ENCODE measurements around the gene USP31.
A peak's percentile ranks its signal among the peaks of the same experiment; 100 is the strongest.

The USP31 gene

GRCh38 chr16:23061669-23062068 lies 87.6 kb downstream of the USP31 start:
- DNase-seq (ENCODE audit: low read depth) = no peak

GRCh38 chr16:23060458-23061320 lies 88.6 kb downstream of the USP31 start:
- DNase-seq (ENCODE audit: low read depth) = peak; percentile 12

GRCh38 chr16:23059433-23059832 lies 89.8 kb downstream of the USP31 start:
- DNase-seq (ENCODE audit: low read depth) = no peak

GRCh38 chr16:23058576-23058975 lies 90.7 kb downstream of the USP31 start:
- no peak for DNase-seq (ENCODE audit: low read depth)

GRCh38 chr16:23057013-23057596 lies 92.1 kb downstream of the USP31 start:
- no peak for DNase-seq (ENCODE audit: low read depth)

GRCh38 chr16:23055481-23055880 lies 93.8 kb downstream of the USP31 start:
- no peak for DNase-seq (ENCODE audit: low read depth)

GRCh38 chr16:23052908-23053580 lies 96.2 kb downstream of the USP31 start:
- no peak for DNase-seq (ENCODE audit: low read depth)

- DNase-seq (ENCODE audit: low read depth) = no peak
Measured at GRCh38 chr16:23052221-23052620, 97.0 kb downstream of the USP31 start.

GRCh38 chr16:23051587-23051986 lies 97.7 kb downstream of the USP31 start:
- no peak for DNase-seq (ENCODE audit: low read depth)

GRCh38 chr16:23048164-23048563 lies 101.1 kb downstream of the USP31 start:
- no peak for DNase-seq (ENCODE audit: low read depth)

GRCh38 chr16:23045025-23045424 lies 104.2 kb downstream of the USP31 start:
- no peak for DNase-seq (ENCODE audit: low read depth)

- DNase-seq (ENCODE audit: low read depth) = no peak
Measured at GRCh38 chr16:23040246-23040645, 109.0 kb downstream of the USP31 start.

- DNase-seq (ENCODE audit: low read depth) = no peak
Measured at GRCh38 chr16:23039118-23039517, 110.1 kb downstream of the USP31 start.

- DNase-seq (ENCODE audit: low read depth) = no peak
Measured at GRCh38 chr16:23035240-23035639, 114.0 kb downstream of the USP31 start.

- DNase-seq (ENCODE audit: low read depth) = no peak
Measured at GRCh38 chr16:23031508-23032098, 117.6 kb downstream of the USP31 start.

GRCh38 chr16:23029733-23030420 lies 119.4 kb downstream of the USP31 start:
- DNase-seq (ENCODE audit: low read depth) = no peak

- no peak for DNase-seq (ENCODE audit: low read depth)
Measured at GRCh38 chr16:23027386-23027785, 121.9 kb downstream of the USP31 start.

- DNase-seq (ENCODE audit: low read depth) = no peak
Measured at GRCh38 chr16:23026784-23027362, 122.4 kb downstream of the USP31 start.

- no peak for DNase-seq (ENCODE audit: low read depth)
Measured at GRCh38 chr16:23025692-23026307, 123.5 kb downstream of the USP31 start.

- no peak for DNase-seq (ENCODE audit: low read depth)
Measured at GRCh38 chr16:23024044-23024443, 125.2 kb downstream of the USP31 start.

- DNase-seq (ENCODE audit: low read depth) = no peak
Measured at GRCh38 chr16:23020084-23020483, 129.2 kb downstream of the USP31 start.

Data from HS-27A (cell line).